GM12872 (cell line): Measurements from ENCODE around the gene ZHX3.

Source experiments
- CTCF ChIP-seq: IDR thresholded peaks from 3 replicates; pipeline ENCODE4 v1.5.1; 2011; ENCODE audit warnings: low read depth, mild to moderate bottlenecking, low read length, moderate library complexity; ENCODE audit not compliant: insufficient read depth

The ZHX3 gene

GRCh38 chr20:41279546-41280225 is 37.8 kb downstream of the ZHX3 start:
- no peak for TF ChIP-seq CTCF

GRCh38 chr20:41278936-41279335 is 38.6 kb downstream of the ZHX3 start:
- TF ChIP-seq CTCF = no peak

GRCh38 chr20:41277049-41277448 is 40.5 kb downstream of the ZHX3 start:
- no peak for TF ChIP-seq CTCF

GRCh38 chr20:41276317-41276751 is 41.2 kb downstream of the ZHX3 start:
- no peak for TF ChIP-seq CTCF

GRCh38 chr20:41275301-41275731 is 42.2 kb downstream of the ZHX3 start:
- no peak for TF ChIP-seq CTCF

GRCh38 chr20:41274152-41274551 is 43.4 kb downstream of the ZHX3 start:
- no peak for TF ChIP-seq CTCF

GRCh38 chr20:41273445-41273844 is 44.1 kb downstream of the ZHX3 start:
- TF ChIP-seq CTCF = no peak
